WTC11 (cell line): ENCODE results near the gene CLTRN.

Experiments used
- CREM ChIP-seq: sonication (generic); formaldehyde crosslinking; IDR thresholded peaks from 2 replicates; pipeline ENCODE4 v1.8.1; 2022; ENCODE audit warnings: mild to moderate bottlenecking, missing genetic modification reagents, moderate library complexity
- CTCF ChIP-seq: fragments of 200-600 bp; IDR thresholded peaks from 2 replicates; pipeline ENCODE4 v1.8.0; 2022; ENCODE audit warnings: antibody characterized with exemption
- E2F4 ChIP-seq: sonication (generic); formaldehyde crosslinking; IDR thresholded peaks from 2 replicates; pipeline ENCODE4 v1.8.1; 2022; ENCODE audit warnings: low read depth, mild to moderate bottlenecking, moderate library complexity, missing genetic modification reagents, borderline replicate concordance
- IRF1 ChIP-seq: sonication (generic); formaldehyde crosslinking; IDR thresholded peaks from 2 replicates; pipeline ENCODE4 v1.8.0; 2023; ENCODE audit warnings: missing genetic modification reagents
- NR3C1 ChIP-seq: sonication (generic); formaldehyde crosslinking; conservative IDR thresholded peaks from 2 replicates; pipeline ENCODE4 v1.8.1; 2023; ENCODE audit warnings: low read depth, mild to moderate bottlenecking, missing genetic modification reagents
- TCF7 ChIP-seq: sonication (generic); formaldehyde crosslinking; IDR thresholded peaks from 2 replicates; pipeline ENCODE4 v1.8.0; 2022; ENCODE audit warnings: mild to moderate bottlenecking, low read depth, missing genetic modification reagents, moderate library complexity
- USF1 ChIP-seq: sonication (generic); formaldehyde crosslinking; IDR thresholded peaks from 2 replicates; pipeline ENCODE4 v1.8.0; 2022; ENCODE audit warnings: mild to moderate bottlenecking, missing genetic modification reagents
- ZBTB21 ChIP-seq: sonication (generic); formaldehyde crosslinking; IDR thresholded peaks from 2 replicates; pipeline ENCODE4 v1.8.1; 2023; ENCODE audit warnings: mild to moderate bottlenecking, missing genetic modification reagents, borderline replicate concordance
- ZNF232 ChIP-seq: sonication (generic); formaldehyde crosslinking; IDR thresholded peaks from 2 replicates; pipeline ENCODE4 v1.8.0; 2022; ENCODE audit warnings: mild to moderate bottlenecking, missing genetic modification reagents
- ZNF416 ChIP-seq: fragments of 250-450 bp; sonication (Bioruptor Pico); IDR thresholded peaks from 2 replicates; pipeline ENCODE4 v1.9.0; 2021; ENCODE audit warnings: mild to moderate bottlenecking, inconsistent platforms
- TF ChIP-seq, protein P1 (sequence below): sonication (generic); formaldehyde crosslinking; IDR thresholded peaks from 2 replicates; pipeline ENCODE4 v1.8.0; 2023; ENCODE audit warnings: missing genetic modification reagents, mild to moderate bottlenecking, borderline replicate concordance
- TF ChIP-seq, protein P2 (sequence below): sonication (generic); formaldehyde crosslinking; IDR thresholded peaks from 2 replicates; pipeline ENCODE4 v1.8.1; 2022; ENCODE audit warnings: mild to moderate bottlenecking, moderate library complexity, missing genetic modification reagents
- TF ChIP-seq, protein P3 (sequence below): sonication (generic); formaldehyde crosslinking; IDR thresholded peaks from 2 replicates; pipeline ENCODE4 v1.8.1; 2023; ENCODE audit warnings: mild to moderate bottlenecking, missing genetic modification reagents, moderate library complexity

GRCh38 chrX:15653961-15654360 is 10.6 kb downstream of the CLTRN start:
- no peak for TF ChIP-seq ZNF232 (CRISPR knock-in tag)
- TF ChIP-seq, protein P1, sequence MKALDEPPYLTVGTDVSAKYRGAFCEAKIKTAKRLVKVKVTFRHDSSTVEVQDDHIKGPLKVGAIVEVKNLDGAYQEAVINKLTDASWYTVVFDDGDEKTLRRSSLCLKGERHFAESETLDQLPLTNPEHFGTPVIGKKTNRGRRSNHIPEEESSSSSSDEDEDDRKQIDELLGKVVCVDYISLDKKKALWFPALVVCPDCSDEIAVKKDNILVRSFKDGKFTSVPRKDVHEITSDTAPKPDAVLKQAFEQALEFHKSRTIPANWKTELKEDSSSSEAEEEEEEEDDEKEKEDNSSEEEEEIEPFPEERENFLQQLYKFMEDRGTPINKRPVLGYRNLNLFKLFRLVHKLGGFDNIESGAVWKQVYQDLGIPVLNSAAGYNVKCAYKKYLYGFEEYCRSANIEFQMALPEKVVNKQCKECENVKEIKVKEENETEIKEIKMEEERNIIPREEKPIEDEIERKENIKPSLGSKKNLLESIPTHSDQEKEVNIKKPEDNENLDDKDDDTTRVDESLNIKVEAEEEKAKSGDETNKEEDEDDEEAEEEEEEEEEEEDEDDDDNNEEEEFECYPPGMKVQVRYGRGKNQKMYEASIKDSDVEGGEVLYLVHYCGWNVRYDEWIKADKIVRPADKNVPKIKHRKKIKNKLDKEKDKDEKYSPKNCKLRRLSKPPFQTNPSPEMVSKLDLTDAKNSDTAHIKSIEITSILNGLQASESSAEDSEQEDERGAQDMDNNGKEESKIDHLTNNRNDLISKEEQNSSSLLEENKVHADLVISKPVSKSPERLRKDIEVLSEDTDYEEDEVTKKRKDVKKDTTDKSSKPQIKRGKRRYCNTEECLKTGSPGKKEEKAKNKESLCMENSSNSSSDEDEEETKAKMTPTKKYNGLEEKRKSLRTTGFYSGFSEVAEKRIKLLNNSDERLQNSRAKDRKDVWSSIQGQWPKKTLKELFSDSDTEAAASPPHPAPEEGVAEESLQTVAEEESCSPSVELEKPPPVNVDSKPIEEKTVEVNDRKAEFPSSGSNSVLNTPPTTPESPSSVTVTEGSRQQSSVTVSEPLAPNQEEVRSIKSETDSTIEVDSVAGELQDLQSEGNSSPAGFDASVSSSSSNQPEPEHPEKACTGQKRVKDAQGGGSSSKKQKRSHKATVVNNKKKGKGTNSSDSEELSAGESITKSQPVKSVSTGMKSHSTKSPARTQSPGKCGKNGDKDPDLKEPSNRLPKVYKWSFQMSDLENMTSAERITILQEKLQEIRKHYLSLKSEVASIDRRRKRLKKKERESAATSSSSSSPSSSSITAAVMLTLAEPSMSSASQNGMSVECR (CRISPR knock-in tag): no peak
- TF ChIP-seq CTCF: no peak
- TF ChIP-seq TCF7 (CRISPR knock-in tag): no peak
- TF ChIP-seq IRF1 (CRISPR knock-in tag): no peak
- TF ChIP-seq ZNF416 (CRISPR knock-in tag): no peak
- TF ChIP-seq, protein P2, sequence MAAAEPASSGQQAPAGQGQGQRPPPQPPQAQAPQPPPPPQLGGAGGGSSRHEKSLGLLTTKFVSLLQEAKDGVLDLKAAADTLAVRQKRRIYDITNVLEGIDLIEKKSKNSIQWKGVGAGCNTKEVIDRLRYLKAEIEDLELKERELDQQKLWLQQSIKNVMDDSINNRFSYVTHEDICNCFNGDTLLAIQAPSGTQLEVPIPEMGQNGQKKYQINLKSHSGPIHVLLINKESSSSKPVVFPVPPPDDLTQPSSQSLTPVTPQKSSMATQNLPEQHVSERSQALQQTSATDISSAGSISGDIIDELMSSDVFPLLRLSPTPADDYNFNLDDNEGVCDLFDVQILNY (CRISPR knock-in tag): no peak
- no peak for TF ChIP-seq CREM (CRISPR knock-in tag)
- TF ChIP-seq, protein P3, sequence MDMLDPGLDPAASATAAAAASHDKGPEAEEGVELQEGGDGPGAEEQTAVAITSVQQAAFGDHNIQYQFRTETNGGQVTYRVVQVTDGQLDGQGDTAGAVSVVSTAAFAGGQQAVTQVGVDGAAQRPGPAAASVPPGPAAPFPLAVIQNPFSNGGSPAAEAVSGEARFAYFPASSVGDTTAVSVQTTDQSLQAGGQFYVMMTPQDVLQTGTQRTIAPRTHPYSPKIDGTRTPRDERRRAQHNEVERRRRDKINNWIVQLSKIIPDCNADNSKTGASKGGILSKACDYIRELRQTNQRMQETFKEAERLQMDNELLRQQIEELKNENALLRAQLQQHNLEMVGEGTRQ (CRISPR knock-in tag): no peak
- no peak for TF ChIP-seq E2F4
- no peak for TF ChIP-seq NR3C1 (CRISPR knock-in tag)
- TF ChIP-seq USF1: no peak
- TF ChIP-seq ZBTB21: no peak
